ENCODE data around the gene SMCO1. TPM values are rescaled to one million over a fixed set of nuclear protein-coding genes. Genes with fewer than 3 reads are reported as not detected.
"Not testable (repeated sequence)": the region's sequence is repeated elsewhere in the genome, so short reads cannot be mapped to it uniquely, and the experiment has no call there.

SMCO1 gene
- total RNA-seq, 2 donors from 2014 or later: not detected

DNA sequence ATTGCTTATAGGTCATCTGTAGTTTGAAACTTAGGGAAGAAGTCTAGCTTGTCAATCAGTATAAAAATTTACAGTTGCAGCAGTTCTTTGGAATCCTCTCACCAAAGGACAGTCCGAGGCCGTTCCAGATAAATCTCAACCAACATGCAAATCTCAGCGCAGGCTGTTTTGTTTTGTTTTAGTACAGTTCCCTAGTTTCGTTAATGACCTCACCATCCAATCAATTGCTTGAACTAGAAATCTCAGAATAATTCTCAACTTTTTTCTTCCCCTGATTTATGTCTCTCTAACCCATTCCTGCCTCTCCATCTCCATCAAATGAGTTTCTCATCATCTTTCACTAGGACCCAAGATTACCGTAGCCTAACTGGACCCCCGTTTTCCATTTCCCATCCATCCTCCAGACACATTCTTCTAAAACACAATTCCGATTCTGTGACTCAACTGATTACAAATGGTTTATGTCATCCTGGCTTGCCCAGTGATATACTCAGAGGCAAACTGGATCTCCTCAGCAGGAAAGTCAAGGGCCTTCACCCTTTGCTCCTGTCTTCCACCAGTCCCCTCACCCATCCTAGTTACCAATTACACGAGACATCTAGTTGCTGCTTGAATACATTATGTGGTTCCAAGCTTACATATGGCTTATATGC, 1.3 kb downstream of the SMCO1 start:
- no peak for ATAC-seq (replicated peaks)
- peak overlapping the region; percentile 1 for H3K4me3 Mint-ChIP-seq
- no peaks in the 10 kb centered on the region for H3K36me3 Mint-ChIP-seq (ENCODE audit: low read depth)

DNA sequence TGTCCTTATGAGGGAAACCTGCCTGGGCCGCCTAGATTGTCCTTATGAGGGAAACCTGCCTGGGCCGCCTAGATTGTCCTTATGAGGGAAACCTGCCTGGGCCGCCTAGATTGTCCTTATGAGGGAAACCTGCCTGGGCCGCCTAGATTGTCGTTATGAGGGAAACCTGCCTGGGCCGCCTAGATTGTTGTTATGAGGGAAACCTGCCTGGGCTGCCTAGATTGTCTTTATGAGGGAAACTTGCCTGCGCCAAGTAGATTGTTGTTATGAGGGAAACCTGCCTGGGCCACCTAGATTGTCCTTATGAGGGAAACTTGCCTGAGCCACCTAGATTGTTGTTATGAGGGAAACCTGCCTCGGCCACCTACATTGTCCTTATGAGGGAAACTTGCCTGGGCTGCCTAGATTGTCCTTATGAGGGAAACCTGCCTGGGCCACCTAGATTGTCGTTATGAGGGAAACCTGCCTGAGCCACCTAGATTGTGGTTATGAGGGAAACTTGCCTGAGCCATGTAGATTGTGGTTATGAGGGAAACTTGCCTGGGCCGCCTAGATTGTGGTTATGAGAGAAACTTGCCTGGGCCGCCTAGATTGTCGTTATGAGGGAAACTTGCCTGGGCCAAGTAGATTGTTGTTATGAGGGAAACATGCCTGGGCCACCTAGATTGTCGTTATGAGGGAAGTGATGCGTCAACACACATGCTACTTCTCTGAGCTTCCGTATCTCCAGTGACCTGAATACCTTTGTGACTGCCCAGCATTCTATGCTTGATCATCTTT, 3.3 kb downstream of the SMCO1 start:
- Mint-ChIP-seq H3K27ac (peak overlapping the region; percentile 26), H3K4me3 (peak overlapping the region; percentile 10)
- peak; percentile 84 for ATAC-seq (replicated peaks)
- H3K27me3 Mint-ChIP-seq; H3K36me3 Mint-ChIP-seq (ENCODE audit: low read depth); H3K9me3 Mint-ChIP-seq; H3K4me1 Mint-ChIP-seq: not testable (repeated sequence)

More for the DNA sequence above, 1.3 kb downstream of the SMCO1 start:
- no peaks in the 10 kb centered on the region for H3K27me3 Mint-ChIP-seq
- peaks cover 6% of the 10 kb centered on the region for H3K4me1 Mint-ChIP-seq
- H3K9me3 Mint-ChIP-seq: no peaks in the 10 kb centered on the region
- peak overlapping the region; percentile 1 for H3K27ac Mint-ChIP-seq

DNA sequence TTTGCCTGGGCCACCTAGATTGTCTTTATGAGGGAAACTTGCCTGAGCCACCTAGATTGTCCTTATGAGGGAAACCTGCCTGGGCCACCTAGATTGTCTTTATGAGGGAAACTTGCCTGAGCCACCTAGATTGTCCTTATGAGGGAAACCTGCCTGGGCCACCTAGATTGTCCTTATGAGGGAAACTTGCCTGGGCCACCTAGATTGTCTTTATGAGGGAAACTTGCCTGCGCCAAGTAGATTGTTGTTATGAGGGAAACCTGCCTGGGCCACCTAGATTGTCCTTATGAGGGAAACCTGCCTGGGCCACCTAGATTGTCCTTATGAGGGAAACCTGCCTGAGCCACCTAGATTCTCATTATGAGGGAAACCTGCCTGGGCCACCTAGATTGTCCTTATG, 4.0 kb downstream of the SMCO1 start:
- H3K4me3 Mint-ChIP-seq; H3K36me3 Mint-ChIP-seq (ENCODE audit: low read depth); ATAC-seq (replicated peaks); H3K9me3 Mint-ChIP-seq; H3K27ac Mint-ChIP-seq; H3K27me3 Mint-ChIP-seq; H3K4me1 Mint-ChIP-seq: not testable (repeated sequence)

DNA sequence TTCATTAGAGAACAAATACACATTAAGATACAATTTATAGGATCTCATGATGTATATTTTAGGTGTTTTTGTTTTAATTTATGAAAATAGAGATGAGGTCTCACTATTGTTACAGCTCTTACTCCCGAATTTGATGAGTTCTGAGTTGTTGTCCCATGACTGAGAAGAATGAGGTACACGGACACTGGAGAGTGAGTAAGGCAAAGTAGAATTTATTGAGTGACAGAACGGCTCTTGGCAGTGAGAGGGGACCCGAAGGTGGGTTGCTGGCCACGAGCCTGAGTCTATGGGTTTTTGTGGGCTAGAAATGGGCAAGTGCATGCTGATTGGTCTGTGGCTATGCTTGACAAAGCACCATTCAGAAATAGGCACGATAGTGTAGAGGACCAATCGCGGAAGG, 8.5 kb downstream of the SMCO1 start:
- H3K9me3 Mint-ChIP-seq: peaks cover 6% of the 10 kb centered on the region
- ATAC-seq (replicated peaks): no peak
- H3K27ac Mint-ChIP-seq: no peak overlapping the region
- no peaks in the 10 kb centered on the region for H3K4me1 Mint-ChIP-seq
- peaks cover 12% of the 10 kb centered on the region for H3K36me3 Mint-ChIP-seq (ENCODE audit: low read depth)
- no peak overlapping the region for H3K4me3 Mint-ChIP-seq
- no peaks in the 10 kb centered on the region for H3K27me3 Mint-ChIP-seq

DNA sequence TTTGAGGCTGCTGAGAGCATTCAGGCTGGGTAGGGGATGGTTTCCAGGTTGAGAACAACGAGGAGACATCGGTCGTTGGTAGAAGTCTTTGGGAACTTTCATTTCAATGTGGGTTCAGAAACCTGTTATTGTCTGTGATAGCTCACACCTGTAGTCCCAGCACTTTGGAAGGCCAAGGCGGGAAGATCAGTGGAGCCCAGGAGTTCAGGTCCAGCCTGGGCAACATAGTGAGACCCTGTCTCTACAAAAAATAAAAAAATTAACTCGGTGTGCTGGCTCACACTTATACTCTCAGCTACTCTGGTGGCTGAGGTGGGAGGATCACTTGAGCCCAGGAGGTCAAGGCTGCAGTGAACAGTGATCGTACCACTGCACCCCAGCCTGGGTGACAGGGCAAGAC, 10.6 kb downstream of the SMCO1 start:
- peaks cover 9% of the 10 kb centered on the region for H3K4me1 Mint-ChIP-seq
- no peaks in the 10 kb centered on the region for H3K27me3 Mint-ChIP-seq
- no peak for ATAC-seq (replicated peaks)
- no peak overlapping the region for H3K27ac Mint-ChIP-seq
- peaks cover 6% of the 10 kb centered on the region for H3K9me3 Mint-ChIP-seq
- peak overlapping the region; percentile 98 for H3K4me3 Mint-ChIP-seq
- peaks cover 33% of the 10 kb centered on the region for H3K36me3 Mint-ChIP-seq (ENCODE audit: low read depth)

DNA sequence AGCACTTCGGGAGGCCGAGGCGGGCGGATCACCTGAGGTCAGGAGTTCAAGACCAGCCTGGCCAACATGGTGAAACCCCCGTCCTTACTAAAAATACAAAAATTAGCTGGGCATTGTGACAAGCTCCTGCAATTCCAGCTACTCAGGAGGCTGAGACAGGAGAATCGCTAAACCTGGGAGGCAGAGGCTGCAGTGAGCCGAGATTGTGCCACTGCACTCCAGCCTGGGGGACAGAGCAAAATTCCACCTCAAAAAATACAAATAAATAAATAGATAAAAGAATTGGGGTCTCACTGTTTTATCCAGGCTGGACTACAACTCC, 11.1 kb downstream of the SMCO1 start:
- not testable (repeated sequence) for ATAC-seq (replicated peaks); H3K9me3 Mint-ChIP-seq; H3K27me3 Mint-ChIP-seq
- Mint-ChIP-seq H3K4me3 (peak overlapping the region; percentile 98), H3K4me1 (peaks cover 15% of the 10 kb centered on the region), H3K36me3 (ENCODE audit: low read depth) (peaks cover 39% of the 10 kb centered on the region), H3K27ac (peak overlapping the region; percentile 96)

DNA sequence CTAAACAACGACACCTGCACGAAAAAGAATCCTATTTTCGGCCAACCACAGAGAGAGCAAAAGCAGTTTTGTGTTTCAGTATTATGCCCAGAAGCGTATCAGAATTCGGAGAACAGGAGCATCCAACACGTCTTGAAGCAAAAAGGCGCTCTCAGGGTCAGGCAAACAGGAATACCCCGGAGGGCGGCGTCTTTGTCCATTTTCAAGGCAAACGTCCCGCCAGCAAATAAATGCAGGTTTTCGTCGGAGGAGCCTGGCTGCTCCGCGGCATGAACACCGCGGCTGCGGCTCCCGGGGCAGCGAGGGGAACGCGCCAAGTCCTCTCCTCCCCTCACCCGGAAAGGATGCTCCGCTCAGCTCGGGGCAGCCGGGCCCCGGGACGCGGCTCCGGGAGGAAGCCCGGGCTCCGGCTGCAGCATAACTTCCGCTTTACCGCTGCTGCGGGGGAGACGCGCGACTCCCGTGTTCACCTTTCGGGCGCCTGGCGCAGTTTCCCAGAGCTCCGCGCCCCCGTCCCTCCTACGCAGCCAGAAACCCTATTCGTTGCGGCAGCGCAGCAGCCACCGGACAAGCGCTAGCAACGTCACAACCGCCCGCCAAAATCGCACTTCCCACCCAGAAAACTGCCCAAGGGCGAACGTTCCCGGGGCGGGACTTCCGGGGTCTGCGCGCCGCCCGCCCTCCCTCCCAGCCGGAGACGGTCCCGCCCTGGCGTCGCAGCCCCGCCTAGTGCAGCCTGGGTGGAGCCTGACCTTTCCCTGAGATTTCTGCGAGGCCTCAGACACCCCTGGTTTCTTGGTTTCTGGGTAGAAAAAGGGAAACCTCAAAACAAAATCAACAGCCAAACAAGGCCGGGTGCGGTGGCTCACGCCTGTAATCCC, 11.7 kb downstream of the SMCO1 start, which contains the start of gene RNF168:
TSS of gene RNF168 (minus strand) at position 573 of the 881 bp plus-strand sequence. CDS start 595 bp downstream, outside the sequence.
- peak within 1 kb of the TSS; percentile 98 for H3K4me3 Mint-ChIP-seq

DNA sequence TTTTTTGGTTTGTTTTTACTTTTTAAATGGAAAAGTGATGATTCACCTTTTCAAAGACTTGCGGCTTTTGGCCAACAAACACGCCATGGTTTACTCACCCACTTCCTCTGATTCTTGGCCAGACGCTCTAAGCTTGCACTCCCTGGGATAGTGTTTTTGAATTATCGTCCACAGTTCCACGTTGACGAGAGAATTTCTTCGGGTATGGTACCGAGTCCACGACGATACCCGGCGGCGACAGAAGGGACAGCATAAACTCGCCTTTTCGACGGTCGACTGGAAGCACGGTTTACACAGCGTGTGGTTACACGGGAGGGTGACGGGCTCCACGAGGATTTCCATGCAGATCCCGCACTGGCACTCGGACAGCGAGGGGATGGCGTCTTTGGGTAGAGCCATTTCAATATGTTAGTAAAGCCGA, 12.4 kb downstream of the SMCO1 start:
- peaks cover 49% of the 10 kb centered on the region for H3K36me3 Mint-ChIP-seq (ENCODE audit: low read depth)

More for the DNA sequence above, 11.7 kb downstream of the SMCO1 start, which contains the start of gene RNF168:
- peaks cover 45% of the 10 kb centered on the region for H3K36me3 Mint-ChIP-seq (ENCODE audit: low read depth)
- ATAC-seq (replicated peaks): peak; percentile 74
- H3K27ac Mint-ChIP-seq: peak within 1 kb of the TSS; percentile 96
- H3K4me1 Mint-ChIP-seq: peaks cover 21% of the 10 kb centered on the region
- no peaks in the 10 kb centered on the region for H3K27me3 Mint-ChIP-seq
- H3K9me3 Mint-ChIP-seq: peaks cover 6% of the 10 kb centered on the region

DNA sequence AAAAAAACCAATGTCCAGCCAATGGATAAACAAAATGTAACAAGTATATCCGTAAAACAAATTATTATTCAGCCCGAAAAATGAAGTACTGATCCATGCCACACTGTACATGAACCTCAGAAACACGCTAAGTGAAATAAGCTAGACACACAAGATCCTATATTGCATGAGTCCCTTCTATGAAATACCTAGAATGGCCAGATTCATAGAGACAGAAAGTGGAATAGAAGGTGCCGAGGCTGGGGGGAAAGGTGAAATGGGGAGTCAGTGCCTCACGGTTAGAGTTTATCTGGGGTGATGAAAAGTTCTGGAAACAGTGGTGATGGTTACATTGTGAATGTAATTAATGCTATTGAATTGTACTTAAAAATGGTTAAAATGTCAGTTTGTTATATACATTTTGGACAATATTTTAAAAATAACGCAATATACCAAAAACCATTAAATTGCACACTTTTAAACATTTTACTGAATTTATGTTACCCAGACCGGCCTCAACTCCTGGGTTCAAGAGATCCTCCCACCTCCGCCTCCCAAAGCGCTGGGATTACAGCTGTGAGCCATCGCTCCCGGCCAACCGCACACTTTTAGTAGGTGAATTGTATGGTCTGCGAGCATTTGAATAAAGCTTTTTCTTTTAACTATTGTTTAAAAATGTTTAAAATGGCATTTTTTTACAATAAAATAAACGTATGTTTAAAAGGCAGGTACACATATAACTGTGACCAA, 13.7 kb downstream of the SMCO1 start:
- Mint-ChIP-seq H3K27me3 (no peaks in the 10 kb centered on the region), H3K9me3 (peaks cover 2% of the 10 kb centered on the region), H3K36me3 (ENCODE audit: low read depth) (peaks cover 57% of the 10 kb centered on the region), H3K27ac (peak overlapping the region; percentile 96), H3K4me1 (peaks cover 24% of the 10 kb centered on the region), H3K4me3 (peak overlapping the region; percentile 98)
- ATAC-seq (replicated peaks): no peak

More for the DNA sequence above, 12.4 kb downstream of the SMCO1 start:
- peak overlapping the region; percentile 98 for H3K4me3 Mint-ChIP-seq
- H3K4me1 Mint-ChIP-seq: peaks cover 24% of the 10 kb centered on the region
- H3K27me3 Mint-ChIP-seq: no peaks in the 10 kb centered on the region
- H3K27ac Mint-ChIP-seq: peak overlapping the region; percentile 96
- peaks cover 6% of the 10 kb centered on the region for H3K9me3 Mint-ChIP-seq
- peak; percentile 54 for ATAC-seq (replicated peaks)

DNA sequence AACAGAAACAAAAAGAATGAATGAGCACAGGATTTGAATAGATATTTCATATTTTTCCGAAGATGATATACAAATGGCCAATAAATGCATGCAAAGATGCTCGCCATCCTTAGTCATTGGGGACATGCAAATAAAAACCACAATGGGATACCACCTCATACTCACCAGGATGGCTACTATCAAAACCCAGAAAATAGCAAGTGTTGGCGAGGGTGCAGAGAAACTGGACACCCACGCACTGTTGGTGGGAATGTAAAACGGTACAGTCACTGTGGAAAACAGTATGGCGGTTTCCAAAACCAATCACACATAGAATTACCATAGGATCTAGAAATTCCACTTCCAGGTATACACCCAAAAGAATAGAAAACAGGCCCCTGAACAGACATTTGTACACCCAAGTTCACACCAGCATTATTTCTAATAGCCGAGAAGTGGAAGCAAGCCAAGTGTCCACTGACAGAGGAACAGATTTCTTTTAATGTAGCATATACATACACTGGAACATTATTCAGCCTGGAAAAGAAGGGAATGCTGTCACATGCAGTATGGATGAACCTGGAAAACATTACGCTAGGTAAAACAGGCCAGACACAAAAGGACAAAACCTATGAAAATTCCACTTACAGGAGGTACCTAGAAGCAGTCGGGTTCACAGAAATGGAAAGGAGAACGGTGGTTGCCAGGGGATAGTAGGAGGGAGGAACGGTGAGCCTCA, 15.2 kb downstream of the SMCO1 start:
- Mint-ChIP-seq H3K36me3 (ENCODE audit: low read depth) (peaks cover 72% of the 10 kb centered on the region), H3K27ac (peak overlapping the region; percentile 96), H3K9me3 (no peaks in the 10 kb centered on the region), H3K4me1 (peaks cover 24% of the 10 kb centered on the region), H3K4me3 (peak overlapping the region; percentile 98), H3K27me3 (no peaks in the 10 kb centered on the region)
- ATAC-seq (replicated peaks): peak; percentile 41

DNA sequence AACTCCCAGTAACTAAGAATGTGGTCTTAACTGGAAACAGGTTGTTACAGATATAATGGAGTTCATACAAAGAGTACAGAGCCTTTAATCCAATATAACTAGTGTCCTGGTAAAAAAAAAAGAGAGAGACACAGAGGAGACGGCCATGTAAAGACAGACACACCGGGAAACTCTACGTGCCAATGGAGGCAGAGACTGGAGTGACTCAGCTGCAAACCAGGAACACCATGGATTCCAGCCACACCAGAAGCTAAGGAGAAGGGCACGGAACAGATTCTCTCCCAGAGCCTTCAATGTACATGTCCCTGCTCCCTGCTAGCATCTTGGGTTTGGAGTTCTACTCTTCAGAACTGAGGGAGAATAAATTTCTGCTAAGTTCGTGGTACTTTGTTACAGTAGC, 16.1 kb downstream of the SMCO1 start:
- ATAC-seq (replicated peaks): no peak
- H3K27ac Mint-ChIP-seq: peak overlapping the region; percentile 96
- no peaks in the 10 kb centered on the region for H3K9me3 Mint-ChIP-seq
- peaks cover 72% of the 10 kb centered on the region for H3K36me3 Mint-ChIP-seq (ENCODE audit: low read depth)
- no peaks in the 10 kb centered on the region for H3K27me3 Mint-ChIP-seq
- H3K4me3 Mint-ChIP-seq: peak overlapping the region; percentile 98
- peaks cover 24% of the 10 kb centered on the region for H3K4me1 Mint-ChIP-seq

DNA sequence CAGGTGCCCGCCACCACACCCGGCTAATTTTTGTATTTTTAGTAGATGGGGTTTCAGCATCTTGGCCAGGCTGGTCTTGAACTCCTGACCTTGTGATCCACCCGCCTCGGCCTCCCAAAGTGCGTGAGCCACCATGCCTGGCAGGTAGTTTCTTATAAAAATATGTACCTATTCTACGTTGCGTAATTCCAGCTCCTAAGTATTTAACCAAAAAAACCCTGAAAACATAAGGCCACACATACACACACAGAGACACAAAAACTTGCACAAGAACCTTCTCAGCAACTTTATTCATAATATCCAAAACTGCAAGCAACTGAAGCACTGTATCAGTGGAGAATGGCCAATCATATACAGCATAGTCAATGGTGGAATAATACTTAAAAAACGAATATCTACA, 16.8 kb downstream of the SMCO1 start:
- ATAC-seq (replicated peaks): no peak
- H3K9me3 Mint-ChIP-seq: no peaks in the 10 kb centered on the region
- peak overlapping the region; percentile 98 for H3K4me3 Mint-ChIP-seq
- no peaks in the 10 kb centered on the region for H3K27me3 Mint-ChIP-seq
- peaks cover 24% of the 10 kb centered on the region for H3K4me1 Mint-ChIP-seq
- H3K36me3 Mint-ChIP-seq (ENCODE audit: low read depth): peaks cover 72% of the 10 kb centered on the region
- no peak overlapping the region for H3K27ac Mint-ChIP-seq

DNA sequence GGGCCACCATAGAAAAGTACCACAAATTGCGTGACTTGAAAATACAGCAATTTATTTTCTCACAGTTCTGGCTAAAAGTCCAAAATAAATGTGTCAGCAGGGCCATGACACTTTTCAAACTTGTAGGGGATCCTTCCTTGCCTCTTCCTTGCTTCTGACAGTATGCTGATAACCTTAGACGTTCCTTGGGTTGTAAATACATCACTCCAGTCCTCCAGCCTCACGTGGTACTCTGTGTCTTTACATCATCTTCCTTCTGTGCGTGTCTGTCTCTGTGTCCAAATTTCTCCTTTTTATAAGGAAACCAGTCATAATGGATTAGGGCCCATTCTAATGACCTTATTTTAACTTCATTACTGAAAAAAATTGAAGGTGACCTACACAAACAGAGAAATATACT, 19.0 kb downstream of the SMCO1 start:
- peaks cover 29% of the 10 kb centered on the region for H3K4me1 Mint-ChIP-seq
- H3K36me3 Mint-ChIP-seq (ENCODE audit: low read depth): peaks cover 55% of the 10 kb centered on the region
- no peak for ATAC-seq (replicated peaks)
- no peaks in the 10 kb centered on the region for H3K27me3 Mint-ChIP-seq
- no peak overlapping the region for H3K27ac Mint-ChIP-seq
- no peaks in the 10 kb centered on the region for H3K9me3 Mint-ChIP-seq
- no peak overlapping the region for H3K4me3 Mint-ChIP-seq

Measured in activated T-helper 17 cell treated with anti-CD3 and anti-CD28 coated beads, Interleukin-2, amount 50 U/mL, for 72 hours (primary cell).